Ovary (tissue), 9 donors: ENCODE data around the gene CADM4. TPM values are rescaled to one million over a fixed set of nuclear protein-coding genes. Genes with fewer than 3 reads are reported as not detected.

Source experiments
- DNase-seq, 5 donors: peaks; one replicate each; pipeline ENCODE4 v3.0.0-alpha.2; 2019 to 2020
- H3K27ac ChIP-seq, 2 donors: fragments of 200-600 bp; one replicate each; pipeline versions ENCODE4 v1.5.1 to v1.8.0; 2019 to 2022
- H3K27me3 ChIP-seq: fragments of 200-600 bp; one replicate; pipeline ENCODE4 v1.8.0; 2022
- H3K36me3 ChIP-seq: fragments of 200-600 bp; sonication (generic); one replicate; pipeline ENCODE4 v1.5.1; 2019
- H3K4me1 ChIP-seq: one replicate; pipeline ENCODE4 v1.8.1; 2013; ENCODE audit warnings: mild to moderate bottlenecking, moderate library complexity; ENCODE audit not compliant: insufficient read depth
- H3K4me3 ChIP-seq: fragments of 200-600 bp; sonication (generic); one replicate; pipeline ENCODE4 v1.5.1; 2017
- H3K9me3 ChIP-seq, 2 donors: fragments of 200-600 bp in 1 of 2; sonication (generic) in 1 of 2; one replicate each; pipeline versions ENCODE4 v1.5.1 to v1.8.1; 2013 to 2019; ENCODE audit warnings: mild to moderate bottlenecking in 1 of 2, moderate library complexity in 1 of 2
- CTCF ChIP-seq, 3 donors: fragments of 450-650 bp in 2 of 3; fragments of 200-600 bp in 1 of 3; IDR thresholded peaks; one replicate each; pipeline versions ENCODE4 v1.5.1 to v1.8.0; 2016 to 2022; ENCODE audit warnings: antibody characterized with exemption in 3 of 3, mild to moderate bottlenecking in 1 of 3
- EP300 ChIP-seq: sonication (generic); formaldehyde crosslinking; IDR thresholded peaks from one replicate; pipeline ENCODE4 v1.6.1; 2017; ENCODE audit warnings: antibody characterized with exemption
- POLR2A ChIP-seq: fragments of 450-650 bp; IDR thresholded peaks from one replicate; pipeline ENCODE4 v1.6.1; 2017; ENCODE audit warnings: antibody characterized with exemption, mild to moderate bottlenecking, moderate library complexity
- WGBS, 3 donors: extraction: QIAGEN DNeasy Blood & Tissue Kit in 1 of 3; methylation state at CpG; one replicate each; pipeline versions ENCODE4 v1.1.5 to v1.1.7; 2013 to 2017; 5-methylcytosine and 5-hydroxymethylcytosine counted together
- intact Hi-C, 4 donors: fragments of 100-400 bp; cut with DNase I; formaldehyde crosslinking; loops; one replicate each; pipeline versions ENCODE4 v1.11.0 to v1.15.1; 2022 to 2023
- polyA plus RNA-seq, 2 donors: library from polyadenylated mRNA; stranded (reverse); fragments of 200-250 nt in 1 of 2; fragments of 350-450 nt in 1 of 2; fragmentation: Illumina TruSeq in 1 of 2; extraction: RNeasy Lipid Tissue Mini Kit (QIAGEN cat#74804) in 1 of 2; gene quantifications; one replicate each; pipeline ENCODE4 v1.2.3, GENCODE V29; 2013 to 2014
- total RNA-seq, 7 donors: library from RNA; depleted of rRNA in 2 of 7; stranded (reverse); fragments of >200 nt in 2 of 7; fragmentation: NEBNext Ultra II Directional in 3 of 7; extraction: Animal tissue kit (Norgen Biotek cat#: 25700) in 3 of 7; gene quantifications; one replicate each; pipeline versions ENCODE4 v1.1.0 to v1.2.4, GENCODE V29; 2016 to 2023
- donor health status: DM: no; HTN: no; CAD: no; lungs with moderate emphysema.
- donor health status: DM: no; HTN: no; CAD: no.
- donor health status: Bipolar disorder and iron deficiency.
- donor health status: DM: yes; HTN: yes; CAD: no.
- donor health status: DM: no; HTN: no; CAD: no.
- donor health status: DM: yes; HTN: yes; CAD: no.

CADM4 gene
- total and polyA plus RNA-seq, 9 donors = 6.2 to 24.3 (median 11.3) TPM

- no peak for DNase-seq
- 20 to 40% (median 38%) methylated on average over 1 of the region's 1 CpG for WGBS, 3 donors
- TF ChIP-seq POLR2A = no peak
- no peak for TF ChIP-seq CTCF (IDR thresholded peaks at IDR 0.05)
- TF ChIP-seq EP300 = no peak
- H3K27ac ChIP-seq = no peak overlapping the region
- no peaks in the 10 kb centered on the region for H3K27me3 ChIP-seq
- no peaks in the 10 kb centered on the region for H3K9me3 ChIP-seq
- H3K4me1 ChIP-seq = peaks cover 5% of the 10 kb centered on the region
- no peaks in the 10 kb centered on the region for H3K36me3 ChIP-seq
- intact Hi-C loops = no loop called here
- no peak overlapping the region for H3K4me3 ChIP-seq
These were observed 23.3 kb downstream of the CADM4 start for GRCh38 chr19:43616306-43616705.

- Histone ChIP-seq H3K27ac (no peak overlapping the region), H3K9me3 (no peaks in the 10 kb centered on the region), H3K27me3 (no peaks in the 10 kb centered on the region), H3K36me3 (no peaks in the 10 kb centered on the region), H3K4me3 (no peak overlapping the region), H3K4me1 (no peaks in the 10 kb centered on the region)
- TF ChIP-seq EP300 (no peak), CTCF (IDR thresholded peaks at IDR 0.05) (no peak), POLR2A (no peak)
- intact Hi-C loops = no loop called here
- WGBS, 3 donors = 92 to 97% (median 93%) methylated on average over 12 of the region's 12 CpGs
- no peak for DNase-seq
These were observed 27.3 kb downstream of the CADM4 start for GRCh38 chr19:43612374-43612773.

- TF ChIP-seq CTCF (IDR thresholded peaks at IDR 0.05) (no peak), EP300 (no peak), POLR2A (no peak)
- 75 to 84% (median 84%) methylated on average over 3 of the region's 3 CpGs for WGBS, 3 donors
- DNase-seq = no peak
- no peak within 1 kb of the TSS for H3K27ac ChIP-seq
- H3K4me3 ChIP-seq = no peak within 1 kb of the TSS
- no peaks in the 10 kb centered on the region for H3K9me3 ChIP-seq
- H3K27me3 ChIP-seq = no peaks in the 10 kb centered on the region
- H3K4me1 ChIP-seq = no peaks in the 10 kb centered on the region
- intact Hi-C loops = no loop called here
- no peaks in the 10 kb centered on the region for H3K36me3 ChIP-seq
These were observed 27.9 kb downstream of the CADM4 start, which contains the start of gene SRRM5 for GRCh38 chr19:43611788-43612187. TSS of gene SRRM5 (plus strand) at chr19:43612088. CDS start at chr19:43612122, 34 bp downstream.

- Histone ChIP-seq H3K27ac (no peak overlapping the region), H3K36me3 (no peaks in the 10 kb centered on the region), H3K9me3 (no peaks in the 10 kb centered on the region), H3K4me1 (no peaks in the 10 kb centered on the region), H3K27me3 (no peaks in the 10 kb centered on the region), H3K4me3 (no peak overlapping the region)
- TF ChIP-seq EP300 (no peak), POLR2A (no peak), CTCF (IDR thresholded peaks at IDR 0.05) (no peak)
- DNase-seq = no peak
- intact Hi-C loops = no loop called here
- 60 to 73% (median 69%) methylated on average over 3 of the region's 3 CpGs for WGBS, 3 donors
These were observed 29.2 kb downstream of the CADM4 start for GRCh38 chr19:43610493-43610892.

- Histone ChIP-seq H3K27ac (no peak overlapping the region), H3K4me1 (no peaks in the 10 kb centered on the region), H3K4me3 (no peak overlapping the region), H3K9me3 (no peaks in the 10 kb centered on the region), H3K27me3 (no peaks in the 10 kb centered on the region), H3K36me3 (no peaks in the 10 kb centered on the region)
- no peak for DNase-seq
- TF ChIP-seq EP300 (no peak), POLR2A (no peak), CTCF (IDR thresholded peaks at IDR 0.05) (no peak)
- intact Hi-C loops = loop anchor here in 1 of 4 donors (10.0 kb wide), 1 partner anchor 45 kb away; no protein-coding TSS in a partner anchor
- 79 to 92% (median 90%) methylated on average over 7 of the region's 7 CpGs for WGBS, 3 donors
These were observed 29.8 kb downstream of the CADM4 start for GRCh38 chr19:43609872-43610271.
